HG03520 (cell line): ENCODE results near the gene RMND5A.

ENCODE experiments used
- ATAC-seq: cut with Tn5 transposase; IDR thresholded peaks from one replicate; pipeline ENCODE4 v1.9.1; 2021; ENCODE audit warnings: mild to moderate bottlenecking, moderate library complexity; ENCODE audit not compliant: unreplicated experiment

The RMND5A gene

DNA sequence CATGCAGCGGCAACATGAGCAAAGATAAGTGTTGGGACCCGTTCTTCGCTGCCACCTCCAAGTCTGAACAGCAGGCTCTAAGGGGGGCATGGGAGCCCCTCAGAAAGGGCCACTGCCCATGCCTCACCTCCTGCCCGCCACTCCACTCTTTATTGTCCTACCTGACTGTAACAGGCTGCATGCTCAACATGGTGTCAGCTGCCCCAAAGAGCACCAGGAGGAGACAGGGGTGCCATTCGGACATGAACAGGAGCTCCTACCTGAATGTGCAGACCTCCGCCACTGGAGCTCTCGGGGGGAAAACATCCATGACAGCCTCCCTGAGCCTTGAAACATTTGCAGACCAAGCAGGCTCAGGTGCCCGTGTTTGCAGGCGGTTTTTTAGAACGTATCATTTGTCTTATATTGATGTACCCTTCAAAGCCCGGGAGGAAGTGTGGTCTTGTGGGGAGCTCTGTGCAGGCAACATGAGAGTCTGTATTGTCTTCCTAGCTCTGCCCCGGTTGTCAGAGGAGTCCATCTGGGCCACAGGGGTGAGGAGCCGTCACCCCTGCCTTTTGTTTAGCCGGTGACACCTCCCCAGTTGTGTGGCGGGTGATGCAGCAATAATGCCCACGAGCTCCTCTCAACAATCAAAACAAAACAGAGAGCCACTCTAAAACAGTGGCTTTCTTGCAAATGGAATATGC lies 105.7 kb downstream of the RMND5A start:
- ATAC-seq = no peak

DNA sequence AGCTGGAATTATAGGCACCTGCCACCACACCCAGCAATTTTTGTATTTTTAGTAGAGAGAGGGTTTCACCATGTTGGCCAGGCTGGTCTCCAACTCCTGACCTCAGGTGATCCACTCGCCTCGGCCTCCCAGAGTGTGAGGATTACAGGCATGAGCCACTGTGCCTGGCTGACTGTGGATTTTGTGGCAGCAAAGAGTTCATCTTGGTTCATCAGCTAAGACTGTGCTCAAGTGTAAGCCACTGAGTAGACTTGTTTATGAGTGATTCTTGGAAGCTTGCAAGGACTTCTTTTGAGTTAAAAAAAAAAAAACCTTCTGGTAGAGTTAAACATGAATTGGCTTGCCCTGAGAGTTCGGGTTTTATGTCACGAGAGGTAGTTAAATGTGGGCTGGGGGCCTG lies 106.9 kb downstream of the RMND5A start:
- no peak for ATAC-seq
